Fibroblast of lung (primary cell): ENCODE measurements around the gene COL4A5.

Experiments
- CTCF ChIP-seq, 2 donors: IDR thresholded peaks in 1 of 2; conservative IDR thresholded peaks in 1 of 2; 1 replicate in 1 of 2; 2 replicates in 1 of 2; pipeline ENCODE4 v1.5.1; 2011 to 2012; ENCODE audit warnings: low read length in 2 of 2, control low read depth in 1 of 2, inconsistent platforms in 1 of 2, low read depth in 1 of 2, mild to moderate bottlenecking in 1 of 2
- EZH2 ChIP-seq: IDR thresholded peaks from 2 replicates; pipeline ENCODE4 v1.5.1; 2012; ENCODE audit warnings: low read length, control low read depth, mild to moderate bottlenecking; ENCODE audit errors: missing control alignments

GRCh38 chrX:108666101-108666500 lies 226.5 kb downstream of the COL4A5 start:
- no peak for TF ChIP-seq CTCF (conservative IDR thresholded peaks at IDR 0.05 in 1 of 2, IDR thresholded peaks at IDR 0.05 in 1 of 2; ENCODE audit: low read depth in 1 of 2, low read length in 2 of 2)
- TF ChIP-seq EZH2, result no peak
